ENCODE data around the gene TOMM34. TPM values are rescaled to one million over a fixed set of nuclear protein-coding genes. Genes with fewer than 3 reads are reported as not detected.
A peak's percentile ranks its signal among the peaks of the same experiment; 100 is the strongest.

The TOMM34 gene
- total RNA-seq, 1 experiment from 2014 or later = 37.5 TPM

GRCh38 chr20:44990425-44990824 lies 30.2 kb upstream of the TOMM34 start:
- no peak overlapping the region for H2AFZ ChIP-seq (ENCODE audit: low read length)
- no peaks in the 10 kb centered on the region for H3K4me1 ChIP-seq (ENCODE audit: insufficient read depth, low read length)
- no peak overlapping the region for H3K56ac ChIP-seq (ENCODE audit: insufficient read length, low read depth, low read length)
- H2BK120ac ChIP-seq (ENCODE audit: low read depth, low read length, poor library complexity, severe bottlenecking) = no peak overlapping the region
- H3K23me2 ChIP-seq (ENCODE audit: insufficient read length, low read depth, low read length, poor library complexity, severe bottlenecking) = no peaks in the 10 kb centered on the region
- H3K27me3 Mint-ChIP-seq (ENCODE audit: low read depth) = no peaks in the 10 kb centered on the region
- no peaks in the 10 kb centered on the region for H3K79me2 ChIP-seq (ENCODE audit: insufficient read depth, low read length)
- H4K8ac ChIP-seq (replicated peaks; ENCODE audit: insufficient read length, low read depth, low read length) = no peak overlapping the region
- H3K14ac ChIP-seq (ENCODE audit: insufficient read depth, low read length) = no peak overlapping the region
- no peak overlapping the region for H2AK5ac ChIP-seq (ENCODE audit: insufficient read length, low read length)
- H3K4me1 Mint-ChIP-seq = peaks cover 3 to 17% of the 10 kb centered on the region in 2 experiments
- no peak overlapping the region for H2BK15ac ChIP-seq (ENCODE audit: low read depth, low read length)
- WGBS (ENCODE audit: extremely low coverage, insufficient read length, low lambda C conversion rate) = no CpG with 5 or more reads among the region's 3 CpGs
- peaks cover 4 to 40% (median 21%) of the 10 kb centered on the region in 3 experiments; a peak in 6 of 7 replicates for H3K36me3 Mint-ChIP-seq (ENCODE audit: insufficient read depth in 1 of 3, low read depth in 3 of 3)
- no peak overlapping the region for H3K4me3 Mint-ChIP-seq
- DNase-seq = no peak
- H3K27me3 ChIP-seq (ENCODE audit: insufficient read depth, low read length) = no peaks in the 10 kb centered on the region
- no peak overlapping the region for H4K91ac ChIP-seq (ENCODE audit: insufficient read length, low read depth, low read length)
- no peak overlapping the region for H2BK5ac ChIP-seq (ENCODE audit: insufficient read length, low read length)
- H3K27ac ChIP-seq (ENCODE audit: insufficient read length, low read depth, low read length) = no peak overlapping the region
- no peak overlapping the region for H3K23ac ChIP-seq (ENCODE audit: insufficient read length, low read depth, low read length)
- H3K4ac ChIP-seq (ENCODE audit: low read depth, low read length) = no peak overlapping the region
- H3K9me3 ChIP-seq (ENCODE audit: control insufficient read depth, low read depth, low read length) = no peaks in the 10 kb centered on the region
- no peak overlapping the region for H2BK20ac ChIP-seq (ENCODE audit: low read depth, low read length, poor library complexity, severe bottlenecking)
- H3T11ph ChIP-seq (ENCODE audit: low read length) = no peak overlapping the region
- no peaks in the 10 kb centered on the region for H4K20me1 ChIP-seq (ENCODE audit: control insufficient read depth, insufficient read depth, insufficient read length)
- H3K79me1 ChIP-seq (ENCODE audit: insufficient read depth, low read depth, low read length, poor library complexity, severe bottlenecking) = no peaks in the 10 kb centered on the region
- H3K9me3 Mint-ChIP-seq = no peaks in the 10 kb centered on the region
- no peak overlapping the region for H2BK12ac ChIP-seq (ENCODE audit: insufficient read length, low read depth, low read length)
- TF ChIP-seq CTCF (conservative IDR thresholded peaks at IDR 0.05) = no peak
- peak overlapping the region in 2 of 3 experiments; percentile 38 to 89; a peak in 4 of 7 replicates for H3K27ac Mint-ChIP-seq
- H4K5ac ChIP-seq (ENCODE audit: insufficient read length, low read depth, low read length) = no peak overlapping the region
- H3K18ac ChIP-seq (ENCODE audit: insufficient read length, low read depth, low read length) = no peak overlapping the region
- H3K4me2 ChIP-seq (ENCODE audit: insufficient read depth, insufficient read length, low read length) = no peak overlapping the region
- H3K9ac ChIP-seq (ENCODE audit: extremely low read depth, insufficient read length, low read length) = no peak overlapping the region
